HEK293T (cell line): ENCODE data around the gene TRABD2B.

Experiments
- ELF4 ChIP-seq: fragments of 450-650 bp; IDR thresholded peaks from 2 replicates; pipeline ENCODE4 v1.6.1; 2017; ENCODE audit warnings: antibody characterized with exemption
- FOXK2 ChIP-seq: fragments of 450-650 bp; IDR thresholded peaks from 2 replicates; pipeline ENCODE4 v1.6.1; 2016; ENCODE audit warnings: mild to moderate bottlenecking
- FOXM1 ChIP-seq: fragments of 450-650 bp; IDR thresholded peaks from 2 replicates; pipeline ENCODE4 v1.6.1; 2017; ENCODE audit warnings: mild to moderate bottlenecking, borderline replicate concordance
- L3MBTL2 ChIP-seq: fragments of 450-650 bp; conservative IDR thresholded peaks from 2 replicates; pipeline ENCODE4 v1.6.1; 2016; ENCODE audit warnings: mild to moderate bottlenecking
- NFRKB ChIP-seq: fragments of 450-650 bp; IDR thresholded peaks from 2 replicates; pipeline ENCODE4 v1.6.1; 2016; ENCODE audit warnings: mild to moderate bottlenecking, moderate library complexity
- SP1 ChIP-seq: fragments of 450-650 bp; IDR thresholded peaks from 2 replicates; pipeline ENCODE4 v1.6.1; 2017
- TARDBP ChIP-seq: fragments of 450-650 bp; IDR thresholded peaks from 2 replicates; pipeline ENCODE4 v1.6.1; 2016
- TF ChIP-seq, protein P1 (sequence below): fragments of 450-650 bp; IDR thresholded peaks from 2 replicates; pipeline ENCODE4 v1.6.1; 2016

DNA sequence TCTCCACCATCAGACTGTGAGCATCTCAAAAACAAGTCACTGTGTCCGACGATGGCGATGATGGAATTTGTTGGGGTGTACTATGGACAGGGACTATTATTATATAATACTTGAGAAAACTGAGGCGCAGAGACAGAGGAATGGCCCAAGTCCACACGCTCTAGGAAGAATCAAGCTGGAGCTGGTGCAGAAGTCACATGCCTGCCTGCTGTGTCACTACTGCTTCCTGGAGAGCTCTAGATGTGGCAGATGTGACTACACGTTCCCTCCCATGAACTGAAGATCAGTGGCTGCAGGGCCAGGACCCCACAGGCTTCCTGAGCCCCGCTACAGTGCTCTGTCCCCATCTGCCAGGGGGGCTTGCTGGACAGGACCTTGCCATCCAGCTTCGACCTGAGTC lies 56.9 kb downstream of the TRABD2B start:
- TF ChIP-seq SP1 (no peak), FOXM1 (no peak), FOXK2 (no peak), NFRKB (no peak), L3MBTL2 (no peak), TARDBP (no peak), ELF4 (no peak)
- TF ChIP-seq, protein P1, sequence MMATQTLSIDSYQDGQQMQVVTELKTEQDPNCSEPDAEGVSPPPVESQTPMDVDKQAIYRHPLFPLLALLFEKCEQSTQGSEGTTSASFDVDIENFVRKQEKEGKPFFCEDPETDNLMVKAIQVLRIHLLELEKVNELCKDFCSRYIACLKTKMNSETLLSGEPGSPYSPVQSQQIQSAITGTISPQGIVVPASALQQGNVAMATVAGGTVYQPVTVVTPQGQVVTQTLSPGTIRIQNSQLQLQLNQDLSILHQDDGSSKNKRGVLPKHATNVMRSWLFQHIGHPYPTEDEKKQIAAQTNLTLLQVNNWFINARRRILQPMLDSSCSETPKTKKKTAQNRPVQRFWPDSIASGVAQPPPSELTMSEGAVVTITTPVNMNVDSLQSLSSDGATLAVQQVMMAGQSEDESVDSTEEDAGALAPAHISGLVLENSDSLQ = no peak
